WTC11 (cell line): Measurements from ENCODE around the gene ENHO. TPM values are rescaled to one million over a fixed set of nuclear protein-coding genes. Genes with fewer than 3 reads are reported as not detected.

Source experiments
- ATAC-seq: fragments of 200-7000 bp; cut with Tn5 transposase; 2 replicates; pipeline ENCODE4 v1.10.0; 2021; ENCODE audit warnings: mild to moderate bottlenecking, moderate library complexity
- CTCF ChIA-PET: fragments of 300-600 bp; sonication (Branson Sonifier 250); formaldehyde crosslinking; loops from one replicate; lab custom pipeline; 2021; ENCODE audit warnings: antibody characterized with exemption; lab: Charles Lee
- POLR2A ChIA-PET: fragments of 350-600 bp; sonication (Branson Sonifier 250); formaldehyde crosslinking; loops from one replicate; lab custom pipeline; 2021; ENCODE audit warnings: antibody characterized with exemption; lab: Charles Lee
- DNase-seq: peaks from one replicate; pipeline ENCODE4 v3.0.0; 2021; ENCODE audit warnings: low spot score
- H3K27ac Mint-ChIP-seq: 2 replicates; pipeline ENCODE4 v1.8.0; 2021; ENCODE audit warnings: mixed read lengths
- H3K27me3 Mint-ChIP-seq: 2 replicates; pipeline ENCODE4 v1.8.0; 2021; ENCODE audit warnings: low read depth, mild to moderate bottlenecking, moderate library complexity, mixed read lengths
- H3K36me3 Mint-ChIP-seq: 2 replicates; pipeline ENCODE4 v1.8.0; 2021; ENCODE audit warnings: mixed read lengths
- H3K4me1 Mint-ChIP-seq: 2 replicates; pipeline ENCODE4 v1.8.0; 2022; ENCODE audit warnings: mixed read lengths
- H3K4me3 Mint-ChIP-seq: 2 replicates; pipeline ENCODE4 v1.8.0; 2021; ENCODE audit warnings: mild to moderate bottlenecking, moderate library complexity, mixed read lengths
- H3K9me3 Mint-ChIP-seq: 2 replicates; pipeline ENCODE4 v1.8.0; 2021; ENCODE audit warnings: mixed read lengths
- ATF3 ChIP-seq: sonication (generic); formaldehyde crosslinking; conservative IDR thresholded peaks from 2 replicates; pipeline ENCODE4 v1.8.1; 2022; ENCODE audit warnings: mild to moderate bottlenecking, missing genetic modification reagents
- CTCF ChIP-seq: fragments of 200-600 bp; IDR thresholded peaks from 2 replicates; pipeline ENCODE4 v1.8.0; 2022; ENCODE audit warnings: antibody characterized with exemption
- EMX1 ChIP-seq: fragments of 250-450 bp; sonication (Bioruptor Pico); IDR thresholded peaks from 2 replicates; pipeline ENCODE4 v1.8.0; 2021; ENCODE audit warnings: mild to moderate bottlenecking
- GTF2I ChIP-seq: fragments of 250-450 bp; sonication (Bioruptor Pico); conservative IDR thresholded peaks from 2 replicates; pipeline ENCODE4 v1.4.0; 2021; ENCODE audit warnings: mild to moderate bottlenecking
- HMGA2 ChIP-seq: fragments of 250-450 bp; sonication (Bioruptor Pico); IDR thresholded peaks from 2 replicates; pipeline ENCODE4 v1.4.0; 2021; ENCODE audit warnings: mild to moderate bottlenecking, moderate library complexity
- JAZF1 ChIP-seq: fragments of 250-450 bp; sonication (Bioruptor Pico); IDR thresholded peaks from 2 replicates; pipeline ENCODE4 v1.9.0; 2021; ENCODE audit warnings: moderate library complexity, mild to moderate bottlenecking, inconsistent platforms
- OVOL2 ChIP-seq: fragments of 250-450 bp; sonication (Bioruptor Pico); IDR thresholded peaks from 2 replicates; pipeline ENCODE4 v1.9.0; 2021; ENCODE audit warnings: mild to moderate bottlenecking, borderline replicate concordance
- PRRX2 ChIP-seq: fragments of 250-450 bp; sonication (Bioruptor Pico); IDR thresholded peaks from 2 replicates; pipeline ENCODE4 v1.8.0; 2021; ENCODE audit warnings: mild to moderate bottlenecking
- RELA ChIP-seq: sonication (generic); formaldehyde crosslinking; IDR thresholded peaks from 2 replicates; pipeline ENCODE4 v1.8.1; 2022; ENCODE audit warnings: missing genetic modification reagents, mild to moderate bottlenecking, borderline replicate concordance
- SMAD3 ChIP-seq: sonication (generic); formaldehyde crosslinking; IDR thresholded peaks from 2 replicates; pipeline ENCODE4 v1.8.0; 2022; ENCODE audit warnings: missing genetic modification reagents, mild to moderate bottlenecking, borderline replicate concordance
- TP53 ChIP-seq: sonication (generic); formaldehyde crosslinking; IDR thresholded peaks from 2 replicates; pipeline ENCODE4 v1.8.1; 2023; ENCODE audit warnings: mild to moderate bottlenecking, missing genetic modification reagents
- ZBTB21 ChIP-seq: sonication (generic); formaldehyde crosslinking; IDR thresholded peaks from 2 replicates; pipeline ENCODE4 v1.8.1; 2023; ENCODE audit warnings: mild to moderate bottlenecking, missing genetic modification reagents, borderline replicate concordance
- ZBTB43 ChIP-seq: sonication (generic); formaldehyde crosslinking; IDR thresholded peaks from 2 replicates; pipeline ENCODE4 v1.8.1; 2023; ENCODE audit warnings: mild to moderate bottlenecking, missing genetic modification reagents
- ZMAT4 ChIP-seq: fragments of 250-450 bp; sonication (Bioruptor Pico); IDR thresholded peaks from 2 replicates; pipeline ENCODE4 v1.9.0; 2021; ENCODE audit warnings: mild to moderate bottlenecking
- ZNF281 ChIP-seq: sonication (generic); formaldehyde crosslinking; IDR thresholded peaks from 2 replicates; pipeline ENCODE4 v1.8.0; 2023; ENCODE audit warnings: mild to moderate bottlenecking, missing genetic modification reagents
- total RNA-seq: library from RNA; stranded (reverse); gene quantifications from 3 replicates; pipeline ENCODE4 v1.2.3, GENCODE V29; 2021
- TF ChIP-seq, protein P1 (sequence below): sonication (generic); formaldehyde crosslinking; IDR thresholded peaks from 2 replicates; pipeline ENCODE4 v1.8.1; 2022; ENCODE audit warnings: low read depth, missing genetic modification reagents, borderline replicate concordance
- TF ChIP-seq, protein P2 (sequence below): sonication (generic); formaldehyde crosslinking; IDR thresholded peaks from 2 replicates; pipeline ENCODE4 v1.8.1; 2023; ENCODE audit warnings: mild to moderate bottlenecking, missing genetic modification reagents
- TF ChIP-seq, protein P3 (sequence below): sonication (generic); formaldehyde crosslinking; IDR thresholded peaks from 2 replicates; pipeline ENCODE4 v1.8.1; 2022; ENCODE audit warnings: mild to moderate bottlenecking, moderate library complexity, missing genetic modification reagents
- TF ChIP-seq, protein P4 (sequence below): sonication (generic); formaldehyde crosslinking; conservative IDR thresholded peaks from 2 replicates; pipeline ENCODE4 v1.8.1; 2023; ENCODE audit warnings: mild to moderate bottlenecking, low read depth, missing genetic modification reagents, moderate library complexity
- TF ChIP-seq, protein P5 (sequence below): sonication (generic); formaldehyde crosslinking; IDR thresholded peaks from 2 replicates; pipeline ENCODE4 v1.8.0; 2023; ENCODE audit warnings: missing genetic modification reagents

ENHO gene
- total RNA-seq, 1 experiment from 2014 or later = 28.3 TPM

GRCh38 chr9:34490360-34490759 is 32.4 kb downstream of the ENHO start:
- ATAC-seq (no peak), DNase-seq (no peak)
- no peaks in the 10 kb centered on the region for H3K36me3 Mint-ChIP-seq
- TF ChIP-seq ZBTB43 (CRISPR knock-in tag) = no peak
- TF ChIP-seq, protein P1, sequence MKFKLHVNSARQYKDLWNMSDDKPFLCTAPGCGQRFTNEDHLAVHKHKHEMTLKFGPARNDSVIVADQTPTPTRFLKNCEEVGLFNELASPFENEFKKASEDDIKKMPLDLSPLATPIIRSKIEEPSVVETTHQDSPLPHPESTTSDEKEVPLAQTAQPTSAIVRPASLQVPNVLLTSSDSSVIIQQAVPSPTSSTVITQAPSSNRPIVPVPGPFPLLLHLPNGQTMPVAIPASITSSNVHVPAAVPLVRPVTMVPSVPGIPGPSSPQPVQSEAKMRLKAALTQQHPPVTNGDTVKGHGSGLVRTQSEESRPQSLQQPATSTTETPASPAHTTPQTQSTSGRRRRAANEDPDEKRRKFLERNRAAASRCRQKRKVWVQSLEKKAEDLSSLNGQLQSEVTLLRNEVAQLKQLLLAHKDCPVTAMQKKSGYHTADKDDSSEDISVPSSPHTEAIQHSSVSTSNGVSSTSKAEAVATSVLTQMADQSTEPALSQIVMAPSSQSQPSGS (CRISPR knock-in tag) = no peak
- no peak for TF ChIP-seq JAZF1 (CRISPR knock-in tag)
- TF ChIP-seq ATF3 (CRISPR knock-in tag) = no peak
- TF ChIP-seq TP53 (CRISPR knock-in tag) = no peak
- TF ChIP-seq ZBTB21 (CRISPR knock-in tag) = no peak
- TF ChIP-seq, protein P2, sequence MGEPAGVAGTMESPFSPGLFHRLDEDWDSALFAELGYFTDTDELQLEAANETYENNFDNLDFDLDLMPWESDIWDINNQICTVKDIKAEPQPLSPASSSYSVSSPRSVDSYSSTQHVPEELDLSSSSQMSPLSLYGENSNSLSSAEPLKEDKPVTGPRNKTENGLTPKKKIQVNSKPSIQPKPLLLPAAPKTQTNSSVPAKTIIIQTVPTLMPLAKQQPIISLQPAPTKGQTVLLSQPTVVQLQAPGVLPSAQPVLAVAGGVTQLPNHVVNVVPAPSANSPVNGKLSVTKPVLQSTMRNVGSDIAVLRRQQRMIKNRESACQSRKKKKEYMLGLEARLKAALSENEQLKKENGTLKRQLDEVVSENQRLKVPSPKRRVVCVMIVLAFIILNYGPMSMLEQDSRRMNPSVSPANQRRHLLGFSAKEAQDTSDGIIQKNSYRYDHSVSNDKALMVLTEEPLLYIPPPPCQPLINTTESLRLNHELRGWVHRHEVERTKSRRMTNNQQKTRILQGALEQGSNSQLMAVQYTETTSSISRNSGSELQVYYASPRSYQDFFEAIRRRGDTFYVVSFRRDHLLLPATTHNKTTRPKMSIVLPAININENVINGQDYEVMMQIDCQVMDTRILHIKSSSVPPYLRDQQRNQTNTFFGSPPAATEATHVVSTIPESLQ (CRISPR knock-in tag) = no peak
- TF ChIP-seq, protein P3, sequence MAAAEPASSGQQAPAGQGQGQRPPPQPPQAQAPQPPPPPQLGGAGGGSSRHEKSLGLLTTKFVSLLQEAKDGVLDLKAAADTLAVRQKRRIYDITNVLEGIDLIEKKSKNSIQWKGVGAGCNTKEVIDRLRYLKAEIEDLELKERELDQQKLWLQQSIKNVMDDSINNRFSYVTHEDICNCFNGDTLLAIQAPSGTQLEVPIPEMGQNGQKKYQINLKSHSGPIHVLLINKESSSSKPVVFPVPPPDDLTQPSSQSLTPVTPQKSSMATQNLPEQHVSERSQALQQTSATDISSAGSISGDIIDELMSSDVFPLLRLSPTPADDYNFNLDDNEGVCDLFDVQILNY (CRISPR knock-in tag) = no peak
- no peak for TF ChIP-seq CTCF
- TF ChIP-seq HMGA2 (CRISPR knock-in tag) = no peak
- TF ChIP-seq ZNF281 (CRISPR knock-in tag) = no peak
- TF ChIP-seq, protein P4, sequence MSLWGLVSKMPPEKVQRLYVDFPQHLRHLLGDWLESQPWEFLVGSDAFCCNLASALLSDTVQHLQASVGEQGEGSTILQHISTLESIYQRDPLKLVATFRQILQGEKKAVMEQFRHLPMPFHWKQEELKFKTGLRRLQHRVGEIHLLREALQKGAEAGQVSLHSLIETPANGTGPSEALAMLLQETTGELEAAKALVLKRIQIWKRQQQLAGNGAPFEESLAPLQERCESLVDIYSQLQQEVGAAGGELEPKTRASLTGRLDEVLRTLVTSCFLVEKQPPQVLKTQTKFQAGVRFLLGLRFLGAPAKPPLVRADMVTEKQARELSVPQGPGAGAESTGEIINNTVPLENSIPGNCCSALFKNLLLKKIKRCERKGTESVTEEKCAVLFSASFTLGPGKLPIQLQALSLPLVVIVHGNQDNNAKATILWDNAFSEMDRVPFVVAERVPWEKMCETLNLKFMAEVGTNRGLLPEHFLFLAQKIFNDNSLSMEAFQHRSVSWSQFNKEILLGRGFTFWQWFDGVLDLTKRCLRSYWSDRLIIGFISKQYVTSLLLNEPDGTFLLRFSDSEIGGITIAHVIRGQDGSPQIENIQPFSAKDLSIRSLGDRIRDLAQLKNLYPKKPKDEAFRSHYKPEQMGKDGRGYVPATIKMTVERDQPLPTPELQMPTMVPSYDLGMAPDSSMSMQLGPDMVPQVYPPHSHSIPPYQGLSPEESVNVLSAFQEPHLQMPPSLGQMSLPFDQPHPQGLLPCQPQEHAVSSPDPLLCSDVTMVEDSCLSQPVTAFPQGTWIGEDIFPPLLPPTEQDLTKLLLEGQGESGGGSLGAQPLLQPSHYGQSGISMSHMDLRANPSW (CRISPR knock-in tag) = no peak
- no peak for TF ChIP-seq OVOL2 (CRISPR knock-in tag)
- TF ChIP-seq GTF2I = no peak
- TF ChIP-seq EMX1 (CRISPR knock-in tag) = no peak
- no peak for TF ChIP-seq RELA (CRISPR knock-in tag)
- TF ChIP-seq, protein P5, sequence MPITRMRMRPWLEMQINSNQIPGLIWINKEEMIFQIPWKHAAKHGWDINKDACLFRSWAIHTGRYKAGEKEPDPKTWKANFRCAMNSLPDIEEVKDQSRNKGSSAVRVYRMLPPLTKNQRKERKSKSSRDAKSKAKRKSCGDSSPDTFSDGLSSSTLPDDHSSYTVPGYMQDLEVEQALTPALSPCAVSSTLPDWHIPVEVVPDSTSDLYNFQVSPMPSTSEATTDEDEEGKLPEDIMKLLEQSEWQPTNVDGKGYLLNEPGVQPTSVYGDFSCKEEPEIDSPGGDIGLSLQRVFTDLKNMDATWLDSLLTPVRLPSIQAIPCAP (CRISPR knock-in tag) = no peak
- TF ChIP-seq ZMAT4 (CRISPR knock-in tag) = no peak
- no peak for TF ChIP-seq PRRX2 (CRISPR knock-in tag)
- TF ChIP-seq SMAD3 = no peak
- ChIA-PET POLR2A (interaction anchor here (0.6 kb wide), 1 partner anchor 324 kb away, joined by 4 read pairs; no protein-coding TSS in a partner anchor), CTCF (interaction anchor here (1.0 to 2.9 kb wide), 7 partner anchors 13 to 113 kb away, joined by 3 to 17 read pairs (median 5); no protein-coding TSS in a partner anchor)
- H3K27me3 Mint-ChIP-seq = no peaks in the 10 kb centered on the region; the same call in 1 of the 2 replicates
- H3K4me3 Mint-ChIP-seq = no peak overlapping the region
- H3K4me1 Mint-ChIP-seq = no peaks in the 10 kb centered on the region
- H3K9me3 Mint-ChIP-seq = no peaks in the 10 kb centered on the region
- H3K27ac Mint-ChIP-seq = no peak overlapping the region
